WI38 (cell line): ENCODE results near the gene FANCD2.
"Not testable (repeated sequence)": the region's sequence is repeated elsewhere in the genome, so short reads cannot be mapped to it uniquely, and the experiment has no call there.

ENCODE experiments used
- H3K4me3 ChIP-seq: 2 replicates; pipeline ENCODE4 v1.5.1; 2011; ENCODE audit warnings: low read depth, mild to moderate bottlenecking, control low read depth, low read length
- CTCF ChIP-seq: IDR thresholded peaks from 2 replicates; pipeline ENCODE4 v1.5.1; 2012; ENCODE audit warnings: low read depth, mild to moderate bottlenecking, control low read depth, low read length

FANCD2 gene

DNA sequence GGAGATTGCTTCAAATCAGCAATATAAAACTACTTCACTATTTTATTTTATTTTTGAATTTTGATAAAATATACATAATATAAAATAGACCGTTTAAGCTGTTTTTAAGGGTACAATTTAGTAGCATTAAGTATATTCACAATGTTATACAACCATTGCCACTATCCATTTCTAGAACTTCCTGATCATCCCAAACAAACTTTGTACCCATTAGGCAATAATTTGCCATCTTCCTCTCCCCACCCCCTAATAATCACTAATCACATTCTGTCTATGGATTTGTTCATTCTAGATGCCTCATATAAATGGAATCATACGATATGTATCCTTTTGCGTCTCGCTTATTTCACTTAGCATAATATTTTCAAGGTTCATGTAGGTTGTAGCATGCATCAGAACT lies 28.9 kb downstream of the FANCD2 start:
- H3K4me3 ChIP-seq = no peak overlapping the region
- no peak for TF ChIP-seq CTCF

- H3K4me3 ChIP-seq = not testable (repeated sequence)
Observed at GRCh38 chr3:10070077-10070476, 43.8 kb downstream of the FANCD2 start.

GRCh38 chr3:10074666-10075065 lies 48.4 kb downstream of the FANCD2 start:
- TF ChIP-seq CTCF = no peak

DNA sequence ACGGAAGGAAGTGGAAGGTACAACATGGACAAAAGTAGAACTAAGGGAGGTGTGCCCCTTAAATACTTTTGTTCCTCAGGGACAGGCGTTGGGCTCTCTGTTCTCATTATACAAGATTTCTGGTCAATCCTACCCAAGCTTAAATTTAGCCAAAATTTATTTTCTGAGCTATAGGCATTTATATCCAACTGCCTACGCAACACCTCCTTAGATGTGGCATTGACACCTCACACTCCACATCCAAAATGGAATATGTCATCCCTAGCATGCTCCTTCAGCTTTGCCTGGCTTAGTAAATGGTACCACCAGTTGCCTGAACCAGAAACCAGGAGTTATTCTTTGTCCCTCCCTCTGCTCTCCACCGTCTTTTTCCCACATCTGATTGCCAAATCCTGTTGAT lies 55.6 kb downstream of the FANCD2 start:
- TF ChIP-seq CTCF = no peak
- H3K4me3 ChIP-seq = no peak overlapping the region

More at GRCh38 chr3:10074666-10075065, 48.4 kb downstream of the FANCD2 start:
- no peak overlapping the region for H3K4me3 ChIP-seq

DNA sequence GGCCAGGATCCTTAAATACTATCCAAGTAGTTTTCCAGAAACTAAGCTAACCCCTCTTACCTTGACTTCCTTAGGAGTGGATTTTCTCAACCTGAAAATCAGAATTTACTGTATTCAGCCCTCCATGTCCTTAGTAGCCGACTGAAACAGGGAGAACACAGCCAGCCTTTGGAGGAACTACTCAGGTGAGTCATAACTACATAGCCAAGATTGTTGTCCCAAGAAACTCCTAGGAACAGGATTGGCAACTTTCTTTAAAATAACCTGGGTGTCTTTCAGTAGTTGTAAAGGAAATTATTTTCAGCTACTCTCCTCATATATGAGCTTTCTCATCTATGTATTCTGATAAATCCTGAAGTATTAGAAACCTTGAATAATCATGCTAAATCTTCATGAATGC lies 59.5 kb downstream of the FANCD2 start:
- no peak for TF ChIP-seq CTCF
- no peak overlapping the region for H3K4me3 ChIP-seq

GRCh38 chr3:10088256-10088655 lies 62.0 kb downstream of the FANCD2 start:
- TF ChIP-seq CTCF = no peak
- H3K4me3 ChIP-seq = no peak overlapping the region

DNA sequence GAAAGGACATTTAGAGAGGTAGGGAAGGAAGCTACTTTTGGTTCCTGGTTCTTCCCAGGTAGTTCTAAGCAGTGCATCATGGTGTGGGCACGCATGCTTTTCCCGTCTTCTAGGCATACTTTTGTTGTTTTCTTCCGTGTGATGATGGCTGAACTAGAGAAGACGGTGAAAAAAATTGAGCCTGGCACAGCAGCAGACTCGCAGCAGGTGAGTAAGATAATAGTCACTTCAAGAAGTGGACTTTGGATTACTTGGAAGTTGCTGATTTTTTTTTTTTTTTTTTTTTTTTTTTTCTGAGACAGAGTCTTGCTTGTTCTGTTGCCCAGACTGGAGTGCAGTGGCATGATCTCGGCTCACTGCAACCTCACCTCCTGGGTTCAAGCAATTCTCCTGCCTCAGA lies 63.9 kb downstream of the FANCD2 start:
- no peak for TF ChIP-seq CTCF

GRCh38 chr3:10090774-10091173 lies 64.5 kb downstream of the FANCD2 start:
- H3K4me3 ChIP-seq = not testable (repeated sequence)

More for the DNA sequence above, 63.9 kb downstream of the FANCD2 start:
- H3K4me3 ChIP-seq = no peak overlapping the region

GRCh38 chr3:10091387-10091786 lies 65.2 kb downstream of the FANCD2 start:
- not testable (repeated sequence) for H3K4me3 ChIP-seq
